Adrenal gland (tissue), 19 donors: ENCODE data around the gene PCARE. TPM values are rescaled to one million over a fixed set of nuclear protein-coding genes. Genes with fewer than 3 reads are reported as not detected.

ENCODE experiments used
- DNase-seq, 7 donors: peaks; one replicate each; pipeline ENCODE4 v3.0.0-alpha.2; 2019 to 2020
- H3K27ac ChIP-seq, 5 donors: fragments of 200-600 bp; sonication (generic) in 4 of 5; 1 replicate in 3 of 5; 2 replicates in 2 of 5; pipeline versions ENCODE4 v1.5.1 to v1.8.0; 2016 to 2020; ENCODE audit warnings: mild to moderate bottlenecking in 1 of 5
- H3K27me3 ChIP-seq: fragments of 200-600 bp; 2 replicates; pipeline ENCODE4 v1.8.0; 2021
- H3K36me3 ChIP-seq, 2 donors: fragments of 200-600 bp; replicated peaks in 1 of 2; 1 replicate in 1 of 2; 2 replicates in 1 of 2; pipeline versions ENCODE4 v1.5.1 to v1.8.0; 2018 to 2022
- H3K4me1 ChIP-seq, 2 donors: fragments of 200-600 bp; replicated peaks in 1 of 2; 1 replicate in 1 of 2; 2 replicates in 1 of 2; pipeline versions ENCODE4 v1.5.1 to v1.8.0; 2018 to 2021
- H3K4me3 ChIP-seq, 4 donors: fragments of 200-600 bp; sonication (generic) in 3 of 4; one replicate each; pipeline ENCODE4 v1.5.1; 2016 to 2018
- H3K9me3 ChIP-seq, 3 donors: fragments of 200-600 bp; sonication (generic) in 1 of 3; replicated peaks in 1 of 3; 1 replicate in 2 of 3; 2 replicates in 1 of 3; pipeline versions ENCODE4 v1.5.1 to v1.8.0; 2016 to 2021
- POLR2A ChIP-seq, 2 donors: fragments of 450-650 bp; IDR thresholded peaks; one replicate each; pipeline ENCODE4 v1.6.1; 2017; ENCODE audit warnings: antibody characterized with exemption in 2 of 2, mild to moderate bottlenecking in 2 of 2, moderate library complexity in 1 of 2
- WGBS, 4 donors: extraction: QIAGEN DNeasy Blood & Tissue Kit in 2 of 4; methylation state at CpG; one replicate each; pipeline versions ENCODE4 v1.1.5 to v1.1.7; 2013 to 2017; 5-methylcytosine and 5-hydroxymethylcytosine counted together
- intact Hi-C, 2 donors: fragments of 100-400 bp; cut with DNase I; formaldehyde crosslinking; loops; one replicate each; pipeline versions ENCODE4 v1.14.1 to v1.15.0; 2022 to 2023
- long read RNA-seq, 10 donors: library from polyadenylated mRNA in 3 of 10; unstranded in 2 of 10; stranded (forward) in 1 of 10; transcript quantifications; one replicate each; pipeline ENCODE4 v2.0.0 and lab custom pipeline, GENCODE V29; 2021 to 2026
- polyA plus RNA-seq, 3 donors: library from polyadenylated mRNA; stranded (reverse); fragments of 200-250 nt in 2 of 3; fragments of 350-450 nt in 1 of 3; fragmentation: Illumina TruSeq in 1 of 3; extraction: RNeasy Lipid Tissue Mini Kit (QIAGEN cat#74804) in 1 of 3; gene quantifications; one replicate each; pipeline ENCODE4 v1.2.3, GENCODE V29; 2013 to 2014
- total RNA-seq, 9 donors: library from RNA; depleted of rRNA in 4 of 9; stranded (reverse); fragments of >200 nt in 4 of 9; fragments of 120-200 nt in 1 of 9; fragmentation: NEBNext Ultra II Directional in 1 of 9; extraction: Animal tissue kit (Norgen Biotek cat#: 25700) in 1 of 9; gene quantifications; one replicate each; pipeline versions ENCODE4 v1.1.0 to v1.2.4, GENCODE V29; 2013 to 2023
- TF ChIP-seq, protein P1 (sequence below), 6 experiments: fragments of 450-650 bp in 4 of 6; fragments of 200-600 bp in 2 of 6; sonication (generic) in 1 of 6; IDR thresholded peaks; 1 replicate in 5 of 6; 2 replicates in 1 of 6; pipeline versions ENCODE4 v1.5.1 to v1.8.0; 2016 to 2021; ENCODE audit warnings: antibody characterized with exemption in 6 of 6, mild to moderate bottlenecking in 2 of 6, moderate library complexity in 1 of 6
- donor health status: healthy with polysubstance abuse.
- donor health status: Bipolar disorder and iron deficiency.
- donor health status: DM: yes; HTN: yes; CAD: no.
- donor health status: DM: no; HTN: no; CAD: no.
- donor health status: DM: no; HTN: no; CAD: no.
- donor health status: DM: yes; HTN: yes; CAD: no.

PCARE gene
- under 1 TPM in 1 of 9 donors, not detected in 8; 0.17 TPM for total RNA-seq
- polyA plus RNA-seq, result under 1 TPM; 0.02 to 0.08 (median 0.03) TPM
- long read RNA-seq, donor 1, result 0 reads
- long read RNA-seq, donor 2, result 0 reads
- long read RNA-seq, donor 3, result 0 reads
- long read RNA-seq, donor 4, result 0 reads
- long read RNA-seq, donor 5, result 0 reads
- long read RNA-seq, donor 6, result 0 reads
- long read RNA-seq, donor 7, result 0 reads
- long read RNA-seq, donor 8, result 0 reads
- long read RNA-seq, donor 9, result 0 reads
- long read RNA-seq, donor 10, result 0 reads

DNA sequence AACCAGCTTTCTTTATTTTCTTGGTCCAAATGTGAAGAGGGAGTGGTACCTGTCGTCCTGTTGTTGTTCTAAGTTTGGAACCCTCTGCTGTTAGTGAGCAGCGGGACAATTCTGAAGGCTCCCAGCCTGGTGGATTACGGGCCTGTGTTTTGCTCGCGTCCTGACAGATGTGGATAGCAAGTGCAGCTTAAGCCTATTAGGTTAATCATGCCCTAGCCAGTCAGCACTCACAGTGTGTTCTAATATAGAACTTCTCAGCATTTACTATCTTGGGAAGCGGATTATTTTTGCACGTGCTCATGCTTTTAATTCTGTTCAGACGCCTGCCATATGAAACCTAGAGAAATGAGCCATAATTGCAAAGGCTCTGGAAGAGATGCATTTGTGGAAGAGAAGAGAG is at the start of gene PCARE:
Gene PCARE (minus strand): TSS at position 113 of the 400 bp plus-strand sequence. CDS start 262 bp downstream, outside the sequence.
- Histone ChIP-seq H3K36me3 (no peaks in the 10 kb centered on the region), H3K4me3 (no peak within 1 kb of the TSS), H3K27ac (no peak within 1 kb of the TSS), H3K27me3 (no peaks in the 10 kb centered on the region), H3K4me1 (no peaks in the 10 kb centered on the region), H3K9me3 (no peaks in the 10 kb centered on the region)
- 84 to 93% (median 88%) methylated on average over 8 of the region's 8 CpGs for WGBS, 4 donors
- intact Hi-C loops, result no loop called here
- DNase-seq, result peak in 1 of 7 donors; percentile 50
- no peak for TF ChIP-seq POLR2A (IDR thresholded peaks at IDR 0.05)
- TF ChIP-seq, protein P1, sequence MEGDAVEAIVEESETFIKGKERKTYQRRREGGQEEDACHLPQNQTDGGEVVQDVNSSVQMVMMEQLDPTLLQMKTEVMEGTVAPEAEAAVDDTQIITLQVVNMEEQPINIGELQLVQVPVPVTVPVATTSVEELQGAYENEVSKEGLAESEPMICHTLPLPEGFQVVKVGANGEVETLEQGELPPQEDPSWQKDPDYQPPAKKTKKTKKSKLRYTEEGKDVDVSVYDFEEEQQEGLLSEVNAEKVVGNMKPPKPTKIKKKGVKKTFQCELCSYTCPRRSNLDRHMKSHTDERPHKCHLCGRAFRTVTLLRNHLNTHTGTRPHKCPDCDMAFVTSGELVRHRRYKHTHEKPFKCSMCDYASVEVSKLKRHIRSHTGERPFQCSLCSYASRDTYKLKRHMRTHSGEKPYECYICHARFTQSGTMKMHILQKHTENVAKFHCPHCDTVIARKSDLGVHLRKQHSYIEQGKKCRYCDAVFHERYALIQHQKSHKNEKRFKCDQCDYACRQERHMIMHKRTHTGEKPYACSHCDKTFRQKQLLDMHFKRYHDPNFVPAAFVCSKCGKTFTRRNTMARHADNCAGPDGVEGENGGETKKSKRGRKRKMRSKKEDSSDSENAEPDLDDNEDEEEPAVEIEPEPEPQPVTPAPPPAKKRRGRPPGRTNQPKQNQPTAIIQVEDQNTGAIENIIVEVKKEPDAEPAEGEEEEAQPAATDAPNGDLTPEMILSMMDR (IDR thresholded peaks at IDR 0.05), result no peak

DNA sequence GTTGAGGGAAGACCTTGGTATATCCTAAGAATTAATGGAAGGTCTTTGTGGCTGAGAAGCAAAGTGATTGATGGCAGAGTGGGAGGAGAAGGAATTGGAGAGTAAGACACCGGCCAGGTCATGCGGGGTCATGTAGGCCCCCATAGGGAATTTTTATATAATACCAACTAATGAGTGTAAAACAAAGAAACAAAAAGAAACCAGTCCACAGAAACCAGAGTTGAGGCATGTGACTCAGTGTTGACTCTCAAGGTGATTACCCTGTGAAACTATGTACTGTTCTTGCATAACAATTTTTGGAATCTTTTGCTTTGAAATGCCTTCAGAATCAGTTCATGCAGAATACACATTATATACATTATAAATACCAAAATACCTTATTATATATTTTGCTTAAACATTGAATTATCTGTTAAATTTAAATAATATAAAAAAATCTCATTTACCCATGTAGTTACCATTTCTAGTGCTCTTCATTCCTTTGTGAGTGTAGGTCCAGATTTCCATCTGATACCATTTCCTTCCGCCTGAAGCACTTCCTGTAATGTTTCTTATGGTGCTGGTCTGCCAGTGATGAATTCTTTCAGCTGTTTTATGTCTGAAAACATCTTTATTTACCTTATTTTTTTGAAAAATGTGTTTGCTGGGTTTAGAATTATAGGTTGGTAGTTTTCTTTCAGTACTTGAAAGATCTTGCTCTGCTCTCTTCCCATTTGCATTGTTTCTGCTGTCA is 49.5 kb upstream of the PCARE start:
- Histone ChIP-seq H3K9me3 (peaks cover 0 to 15% (median 0%) of the 10 kb centered on the region in 3 donors), H3K4me1 (peaks cover 0 to 4% of the 10 kb centered on the region in 2 donors), H3K36me3 (no peaks in the 10 kb centered on the region), H3K27me3 (no peaks in the 10 kb centered on the region), H3K27ac (no peak overlapping the region), H3K4me3 (no peak overlapping the region)
- TF ChIP-seq POLR2A (IDR thresholded peaks at IDR 0.05), result no peak
- TF ChIP-seq, protein P1 (IDR thresholded peaks at IDR 0.05), result no peak
- 85 to 93% (median 90%) methylated on average over 3 of the region's 3 CpGs for WGBS, 4 donors
- intact Hi-C loops, result no loop called here
- no peak for DNase-seq

DNA sequence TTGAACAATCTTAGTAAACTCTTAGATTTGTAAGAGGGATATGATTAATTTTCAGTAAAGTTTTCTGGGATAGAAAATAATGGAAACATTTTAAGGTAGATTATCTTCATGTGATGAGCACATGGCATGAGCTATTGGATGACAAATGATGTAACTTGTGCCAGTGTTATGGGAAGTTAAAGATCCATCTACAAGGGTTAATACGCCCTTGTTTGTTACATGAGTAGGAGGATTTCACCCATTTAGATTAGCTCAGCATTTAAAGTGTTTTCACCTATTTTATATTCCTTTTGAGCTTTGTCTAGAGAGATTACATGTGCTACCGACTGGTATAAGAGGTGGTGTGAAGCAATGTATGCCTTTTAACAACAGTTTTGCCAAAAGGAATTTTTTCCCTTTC is 46.5 kb upstream of the PCARE start:
- no peak overlapping the region for H3K27ac ChIP-seq
- peaks cover 0 to 15% (median 0%) of the 10 kb centered on the region in 3 donors for H3K9me3 ChIP-seq
- intact Hi-C loops, result no loop called here
- no peaks in the 10 kb centered on the region for H3K36me3 ChIP-seq
- TF ChIP-seq POLR2A (IDR thresholded peaks at IDR 0.05), result no peak
- TF ChIP-seq, protein P1 (IDR thresholded peaks at IDR 0.05), result no peak
- no peaks in the 10 kb centered on the region for H3K27me3 ChIP-seq
- DNase-seq, result no peak
- no peak overlapping the region for H3K4me3 ChIP-seq
- 86 to 89% (median 88%) methylated on average over 2 of the region's 2 CpGs for WGBS, 4 donors
- H3K4me1 ChIP-seq, result peaks cover 0 to 23% of the 10 kb centered on the region in 2 donors

DNA sequence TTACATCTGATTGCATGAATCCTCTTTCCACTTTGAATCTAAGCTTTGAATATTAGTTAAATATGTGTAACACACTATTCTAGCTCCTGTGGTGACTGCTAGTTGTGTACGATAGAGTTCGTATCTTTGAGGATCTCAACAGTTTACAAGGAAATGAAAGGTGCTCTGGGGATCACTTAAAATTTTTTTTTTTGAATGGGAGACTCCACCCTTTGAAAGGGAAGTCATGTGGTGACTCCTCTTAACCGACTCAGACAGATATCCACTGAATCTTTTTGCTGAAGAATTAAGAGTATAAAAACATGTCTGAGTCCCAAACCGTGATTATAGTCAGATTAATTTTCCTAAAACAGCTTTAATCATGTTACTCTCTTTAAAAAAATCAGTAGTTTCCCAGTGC is 44.9 kb upstream of the PCARE start:
- no peak overlapping the region for H3K4me3 ChIP-seq
- no peaks in the 10 kb centered on the region for H3K36me3 ChIP-seq
- TF ChIP-seq POLR2A (IDR thresholded peaks at IDR 0.05), result no peak
- TF ChIP-seq, protein P1 (IDR thresholded peaks at IDR 0.05), result no peak
- no peak overlapping the region for H3K27ac ChIP-seq
- 57 to 85% (median 66%) methylated on average over 4 of the region's 4 CpGs for WGBS, 4 donors
- intact Hi-C loops, result no loop called here
- peaks cover 5 to 32% of the 10 kb centered on the region in 2 donors for H3K4me1 ChIP-seq
- H3K27me3 ChIP-seq, result no peaks in the 10 kb centered on the region
- no peak for DNase-seq
- peaks cover 0 to 9% (median 0%) of the 10 kb centered on the region in 3 donors for H3K9me3 ChIP-seq
